Umbilical cord (tissue), 2 donors: ENCODE measurements around the gene IQSEC3. TPM values are rescaled to one million over a fixed set of nuclear protein-coding genes. Genes with fewer than 3 reads are reported as not detected.
"Not testable (repeated sequence)": the region's sequence is repeated elsewhere in the genome, so short reads cannot be mapped to it uniquely, and the experiment has no call there.

Experiments
- DNase-seq: peaks from one replicate; pipeline ENCODE4 v3.0.0-alpha.2; 2015; ENCODE audit warnings: low spot score
- total RNA-seq: library from RNA; depleted of rRNA; stranded (reverse); fragments of >200 nt; gene quantifications from one replicate; pipeline ENCODE4 v1.2.3, GENCODE V29; 2014; ENCODE audit warnings: low replicate concordance; ENCODE audit not compliant: insufficient read depth

The IQSEC3 gene
- total RNA-seq, 1 donor from 2014 or later = 7.7 TPM

GRCh38 chr12:109872-110271 is 43.3 kb downstream of the IQSEC3 start:
- DNase-seq = no peak

GRCh38 chr12:111699-112493 is 45.3 kb downstream of the IQSEC3 start:
- peak; percentile 54 for DNase-seq

- DNase-seq = no peak
Observed at GRCh38 chr12:113347-113746, 46.8 kb downstream of the IQSEC3 start.

GRCh38 chr12:114626-115211 is 48.2 kb downstream of the IQSEC3 start:
- DNase-seq = no peak

- DNase-seq = no peak
Observed at GRCh38 chr12:115518-115917, 49.0 kb downstream of the IQSEC3 start.

GRCh38 chr12:115960-116915 is 49.7 kb downstream of the IQSEC3 start:
- no peak for DNase-seq

GRCh38 chr12:117311-117710 is 50.7 kb downstream of the IQSEC3 start:
- DNase-seq = no peak

- no peak for DNase-seq
Observed at GRCh38 chr12:117816-118345, 51.3 kb downstream of the IQSEC3 start.

- no peak for DNase-seq
Observed at GRCh38 chr12:118591-118990, 52.0 kb downstream of the IQSEC3 start.

GRCh38 chr12:120951-121350 is 54.4 kb downstream of the IQSEC3 start:
- DNase-seq = no peak

- DNase-seq = no peak
Observed at GRCh38 chr12:121647-122046, 55.1 kb downstream of the IQSEC3 start.

GRCh38 chr12:125075-125474 is 58.5 kb downstream of the IQSEC3 start:
- no peak for DNase-seq

- DNase-seq = no peak
Observed at GRCh38 chr12:125566-125965, 59.0 kb downstream of the IQSEC3 start.

GRCh38 chr12:128079-128478 is 61.5 kb downstream of the IQSEC3 start:
- DNase-seq = no peak

- no peak for DNase-seq
Observed at GRCh38 chr12:129001-129400, 62.4 kb downstream of the IQSEC3 start.

- DNase-seq = no peak
Observed at GRCh38 chr12:130519-130918, 64.0 kb downstream of the IQSEC3 start.

- no peak for DNase-seq
Observed at GRCh38 chr12:131008-131407, 64.4 kb downstream of the IQSEC3 start.

- no peak for DNase-seq
Observed at GRCh38 chr12:131732-132495, 65.3 kb downstream of the IQSEC3 start.

- DNase-seq = not testable (repeated sequence)
Observed at GRCh38 chr12:133616-134232, 67.2 kb downstream of the IQSEC3 start.

GRCh38 chr12:135138-135537 is 68.6 kb downstream of the IQSEC3 start:
- DNase-seq = no peak
